GM18520 (cell line): ENCODE measurements around the gene PIGL.
"Not testable (repeated sequence)": the region's sequence is repeated elsewhere in the genome, so short reads cannot be mapped to it uniquely, and the experiment has no call there.

Source experiments
- ATAC-seq: cut with Tn5 transposase; IDR thresholded peaks from one replicate; pipeline ENCODE4 v1.9.1; 2021; ENCODE audit not compliant: unreplicated experiment

PIGL gene

DNA sequence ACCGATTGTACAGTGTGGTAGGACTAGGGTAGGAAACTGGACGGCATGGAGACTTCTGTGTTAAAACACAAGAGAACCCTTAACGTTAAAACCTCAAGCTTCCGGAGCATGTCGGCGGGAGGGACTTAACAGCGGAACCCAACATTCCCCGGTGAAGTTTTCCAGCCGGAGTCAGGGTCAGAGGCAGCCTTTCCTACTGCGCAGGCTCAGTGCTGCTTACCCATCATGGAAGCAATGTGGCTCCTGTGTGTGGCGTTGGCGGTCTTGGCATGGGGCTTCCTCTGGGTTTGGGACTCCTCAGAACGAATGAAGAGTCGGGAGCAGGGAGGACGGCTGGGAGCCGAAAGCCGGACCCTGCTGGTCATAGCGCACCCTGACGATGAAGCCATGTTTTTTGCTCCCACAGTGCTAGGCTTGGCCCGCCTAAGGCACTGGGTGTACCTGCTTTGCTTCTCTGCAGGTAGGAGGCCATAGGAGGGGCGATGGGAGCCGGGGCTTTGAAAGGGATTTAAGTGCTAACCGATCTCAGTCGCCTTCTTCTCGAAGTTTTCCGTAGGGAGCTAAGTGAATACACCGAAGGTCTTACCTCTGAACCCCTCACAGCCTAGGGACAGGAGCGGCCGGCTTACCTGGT, at the start of gene PIGL:
PIGL (plus strand) TSS at position 209 of the 634 bp plus-strand sequence; CDS start at position 226, 17 bp downstream.
- peak; percentile 27 for ATAC-seq

DNA sequence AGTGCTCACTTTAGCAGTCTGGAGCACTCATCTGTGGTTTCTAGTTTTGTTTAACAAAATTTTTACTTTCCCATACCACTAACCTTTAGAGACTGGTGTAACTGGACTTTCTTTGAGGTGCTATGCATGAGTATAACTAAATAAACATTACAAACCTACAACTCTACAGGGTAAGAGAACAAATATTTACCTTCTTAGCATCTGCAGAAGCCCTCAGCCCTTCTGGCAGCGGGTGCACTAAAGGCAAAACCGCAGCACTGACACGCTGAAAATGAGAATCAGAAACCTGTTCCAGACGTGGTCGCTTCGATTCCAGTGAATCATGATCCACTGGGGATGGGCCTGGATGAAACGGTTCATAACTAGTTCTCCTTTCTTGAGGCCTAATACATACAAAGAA, 45.4 kb upstream of the PIGL start:
- ATAC-seq, result no peak

DNA sequence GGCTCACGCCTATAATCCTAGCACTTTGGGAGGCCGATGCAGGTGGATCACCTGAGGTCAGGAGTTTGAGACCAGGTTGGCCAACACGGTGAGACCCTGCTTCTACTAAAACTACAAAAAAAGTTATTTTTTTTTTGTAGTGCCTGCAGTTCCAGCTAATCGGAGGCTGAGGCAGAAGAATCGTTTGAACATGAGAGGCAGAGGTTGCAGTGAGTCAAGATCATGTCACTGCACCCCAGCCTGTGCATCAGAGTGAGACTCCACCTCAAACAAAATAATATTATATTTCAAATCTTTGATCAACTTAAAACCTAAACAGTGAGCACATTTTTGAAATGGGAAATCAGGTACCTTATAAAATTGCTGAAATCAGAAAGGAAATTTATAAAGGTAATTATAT, 38.2 kb upstream of the PIGL start:
- no peak for ATAC-seq

DNA sequence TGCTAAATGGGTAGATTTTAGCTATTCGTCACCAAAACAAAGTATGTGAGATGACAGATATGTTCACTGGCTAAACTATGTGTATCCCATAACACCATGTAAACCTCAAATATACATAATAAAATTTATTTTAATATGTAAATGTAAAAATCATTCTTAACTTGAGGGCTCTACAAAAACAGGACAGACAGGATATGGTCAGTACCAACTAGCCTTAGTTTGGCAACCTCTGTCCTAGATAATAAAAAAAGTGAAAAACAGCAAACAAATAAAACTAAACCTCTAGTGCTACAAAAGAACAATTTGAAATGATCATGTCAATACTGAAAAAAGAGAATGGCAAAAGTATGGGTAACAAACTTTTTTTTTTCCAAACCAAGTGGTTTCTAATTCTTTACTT, 35.4 kb upstream of the PIGL start:
- no peak for ATAC-seq

DNA sequence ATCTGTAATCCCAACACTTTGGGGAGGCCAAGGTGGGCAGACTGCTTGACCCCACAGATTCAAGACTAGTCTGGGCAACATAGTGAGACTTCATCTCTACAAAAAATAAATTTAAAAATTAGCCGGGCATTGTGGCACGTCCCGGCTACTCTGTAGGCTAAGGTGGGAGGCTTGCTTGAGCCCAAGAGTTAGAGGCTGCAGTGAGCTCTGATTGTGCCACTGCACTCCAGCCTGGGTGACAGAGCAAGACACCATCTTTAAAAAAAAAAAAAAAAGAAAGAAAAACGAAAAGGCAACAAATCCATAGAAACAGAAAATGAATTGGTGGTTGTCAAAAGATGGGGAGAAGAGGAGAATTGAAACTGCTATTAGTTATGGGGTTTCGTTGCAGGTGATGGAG, 29.4 kb upstream of the PIGL start:
- ATAC-seq, result no peak

DNA sequence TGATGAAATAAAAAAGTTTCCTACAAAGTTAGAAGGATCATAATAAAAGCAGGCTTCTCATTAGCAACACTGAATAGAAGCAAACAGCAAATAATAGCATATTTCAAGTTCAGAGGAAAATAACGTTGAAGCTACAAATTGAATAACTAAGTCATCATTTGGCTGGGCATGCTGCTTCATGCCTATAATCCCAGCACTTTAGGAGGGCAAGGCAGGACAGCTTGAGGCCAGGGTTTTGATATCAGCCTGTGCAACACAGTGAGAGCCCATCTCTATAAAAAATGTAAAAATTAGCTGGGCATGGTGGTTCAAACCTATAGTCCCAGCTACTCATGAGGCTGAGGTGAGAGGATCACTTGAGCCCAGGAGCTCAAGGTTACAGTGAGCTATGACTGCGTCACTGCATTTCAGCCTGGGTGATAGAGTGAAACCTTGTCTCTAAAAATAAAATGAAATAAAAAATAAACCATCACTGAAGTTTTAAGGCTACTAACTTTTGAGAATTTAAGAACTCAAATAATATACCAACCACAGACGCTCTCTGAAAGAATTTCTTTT, 27.1 kb upstream of the PIGL start:
- ATAC-seq, result no peak

DNA sequence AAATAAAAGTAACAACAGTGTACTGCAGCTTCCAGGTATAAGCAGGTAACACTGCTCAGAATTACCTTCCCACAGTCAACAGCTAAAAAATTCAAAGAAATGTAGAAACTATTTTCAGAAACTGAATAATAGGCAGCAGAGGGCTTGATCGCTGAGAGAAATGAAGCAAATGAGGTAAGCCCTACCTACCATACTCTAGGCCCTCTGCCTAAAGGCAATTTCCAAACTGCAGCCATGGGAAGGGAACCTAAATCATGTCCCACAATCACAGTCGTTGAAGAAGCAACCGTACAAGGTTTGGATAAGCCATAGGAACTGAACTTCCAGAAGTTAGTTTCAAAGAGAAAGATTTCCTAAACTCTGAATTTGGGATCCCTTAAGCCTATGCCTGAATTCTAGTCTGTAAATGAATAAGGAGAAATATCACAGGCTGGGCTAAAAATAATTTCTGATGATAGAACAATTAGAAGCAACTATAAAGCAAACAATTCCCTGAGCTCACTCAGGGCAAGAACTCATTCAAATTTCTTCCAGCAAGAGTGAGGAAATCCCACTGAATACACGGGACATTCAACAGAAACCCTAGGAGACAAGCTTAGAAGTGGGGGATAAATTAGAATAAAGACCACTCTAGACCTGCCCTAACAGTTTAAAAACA, 26.2 kb upstream of the PIGL start:
- ATAC-seq, result no peak

DNA sequence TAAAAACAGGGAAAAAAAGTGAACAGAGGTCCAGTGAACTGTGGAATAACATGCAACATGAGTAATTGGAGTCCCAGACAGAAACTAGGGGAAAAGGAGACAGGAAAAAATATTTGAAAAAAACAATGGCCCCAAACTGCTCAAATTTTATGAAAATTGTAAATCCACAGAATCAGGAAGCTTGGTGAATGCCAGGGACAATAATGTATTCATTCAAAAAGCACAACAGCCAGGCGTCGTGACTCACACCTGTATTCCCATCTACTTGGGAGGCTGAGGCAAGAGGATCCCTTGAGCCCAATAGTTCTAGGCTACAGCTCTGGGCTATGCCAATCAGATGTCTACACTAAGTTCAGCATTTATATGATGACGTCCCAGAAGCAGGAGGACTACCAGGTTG, 25.4 kb upstream of the PIGL start:
- ATAC-seq, result no peak

DNA sequence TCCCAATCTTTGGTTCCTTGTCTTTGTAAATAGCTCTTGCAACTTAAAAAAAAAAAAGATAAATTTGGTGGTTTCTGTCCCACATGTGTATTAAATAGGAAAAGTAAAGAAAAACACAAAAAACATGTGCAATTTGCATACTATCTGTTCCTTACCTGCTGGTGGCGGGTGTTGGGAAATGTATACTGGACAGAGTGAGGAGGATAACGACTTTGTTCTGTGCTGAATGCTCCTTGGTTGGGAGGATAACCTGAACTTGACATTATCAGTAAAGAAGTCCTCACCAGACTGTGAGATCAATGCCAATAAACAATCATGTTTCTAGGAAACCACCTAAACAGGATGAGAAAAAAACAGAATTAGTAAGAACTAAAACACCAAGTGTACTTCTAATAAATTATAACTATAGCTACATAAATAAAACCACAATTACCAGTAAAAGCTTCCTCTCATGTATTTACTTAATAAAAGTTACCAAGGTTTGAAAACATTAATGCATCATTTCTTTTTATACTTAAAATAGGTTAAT, 22.6 kb upstream of the PIGL start:
- not testable (repeated sequence) for ATAC-seq

DNA sequence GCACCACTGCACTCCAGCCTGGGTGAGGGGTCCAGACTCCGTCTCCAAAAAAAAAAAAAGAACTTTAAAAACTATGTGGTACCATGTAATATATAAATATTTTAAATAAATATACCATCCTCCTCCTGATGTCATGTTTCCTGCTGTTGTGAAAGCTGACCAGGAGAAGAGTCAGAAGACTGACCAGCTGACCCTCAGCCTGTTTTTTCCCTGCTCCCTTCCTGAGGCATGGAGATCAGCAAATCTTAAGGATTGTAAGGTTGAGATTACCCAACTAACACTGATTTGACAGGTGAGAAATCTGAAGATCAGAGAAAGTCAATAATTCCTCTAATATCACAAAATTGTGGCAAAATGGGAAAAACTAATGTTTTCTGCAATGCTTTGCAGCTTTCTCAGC, 19.7 kb upstream of the PIGL start:
- no peak for ATAC-seq

DNA sequence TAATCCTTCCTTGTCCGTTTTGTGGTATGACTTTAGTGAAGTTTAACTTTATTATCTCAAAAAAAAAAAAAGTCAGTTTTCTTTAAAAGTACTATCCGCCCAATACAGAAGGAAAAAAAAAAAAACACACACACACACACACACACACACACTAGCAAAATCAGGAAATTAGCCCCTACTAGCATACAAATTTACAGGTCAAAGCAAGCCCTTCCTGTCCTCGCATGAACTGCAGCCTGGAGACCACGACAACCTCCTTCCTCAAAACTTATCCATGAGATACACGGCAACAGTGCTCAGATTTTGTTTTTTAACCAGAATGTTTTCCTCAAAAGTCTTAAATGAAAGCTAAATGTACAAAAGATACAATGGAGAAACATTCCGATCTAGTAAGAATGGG, 17.9 kb upstream of the PIGL start:
- no peak for ATAC-seq

DNA sequence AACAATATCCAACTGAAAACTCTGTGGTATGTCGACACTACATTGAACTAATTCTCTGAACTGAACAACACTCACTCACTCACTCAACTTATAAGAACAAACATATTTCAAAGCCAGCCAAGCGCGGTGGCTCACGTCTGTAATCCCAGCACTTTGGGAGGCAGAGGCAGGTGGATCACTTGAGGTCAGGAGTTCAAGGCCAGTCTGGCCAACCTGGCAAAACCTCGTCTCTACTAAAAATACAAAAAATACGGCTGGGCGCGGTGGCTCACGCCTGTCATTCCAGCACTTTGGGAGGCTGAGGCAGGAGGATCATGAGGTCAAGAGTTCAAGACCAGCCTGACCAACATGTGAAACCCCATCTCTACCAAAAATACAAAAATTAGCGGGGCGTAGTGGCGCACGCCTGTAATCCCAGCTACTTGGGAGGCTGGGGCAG, 15.3 kb upstream of the PIGL start:
- ATAC-seq, result not testable (repeated sequence)

DNA sequence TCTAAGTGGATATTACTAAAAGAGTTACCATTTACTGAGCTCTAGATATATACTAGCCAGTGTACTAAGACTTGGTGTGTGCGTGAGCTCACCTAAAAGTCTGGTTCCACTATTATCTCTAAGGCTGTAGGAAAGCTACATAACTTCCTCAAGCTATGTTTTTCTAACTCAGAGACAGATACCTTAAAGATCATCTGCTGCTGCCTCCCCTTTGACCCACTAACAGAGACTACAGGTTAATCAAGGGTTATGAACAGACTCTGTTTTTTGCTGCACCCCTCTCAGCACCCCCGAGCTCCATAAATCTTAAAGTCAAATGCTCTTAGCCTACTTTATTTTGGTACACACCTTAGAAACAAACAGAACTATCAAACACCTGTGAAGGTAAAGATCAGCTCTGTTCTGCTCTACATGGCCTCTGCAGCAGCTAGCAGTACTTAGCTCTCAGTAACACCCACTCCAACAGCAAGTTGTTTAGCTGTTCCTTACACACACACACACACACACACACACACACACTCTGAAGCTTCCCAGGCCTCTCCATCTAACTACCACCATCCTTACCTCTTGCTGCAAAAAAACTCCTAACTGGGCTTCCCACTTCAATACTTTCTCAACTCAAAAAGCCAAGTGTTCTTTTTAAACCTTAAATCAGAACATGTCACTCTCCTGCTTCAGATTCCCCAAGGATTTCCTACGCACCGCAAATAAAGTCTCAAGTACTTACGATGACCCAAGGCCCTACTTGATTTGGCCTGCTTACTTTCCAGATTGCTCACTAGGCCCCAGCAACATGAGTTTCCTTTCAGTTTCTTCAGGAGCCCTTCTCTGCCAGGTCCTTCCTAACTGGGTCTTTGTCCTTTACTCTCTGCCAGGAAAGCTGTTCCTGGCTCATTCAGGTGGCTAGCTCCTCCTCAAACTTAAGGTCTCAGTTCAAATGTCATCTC, 14.2 kb upstream of the PIGL start:
- ATAC-seq, result not testable (repeated sequence)

DNA sequence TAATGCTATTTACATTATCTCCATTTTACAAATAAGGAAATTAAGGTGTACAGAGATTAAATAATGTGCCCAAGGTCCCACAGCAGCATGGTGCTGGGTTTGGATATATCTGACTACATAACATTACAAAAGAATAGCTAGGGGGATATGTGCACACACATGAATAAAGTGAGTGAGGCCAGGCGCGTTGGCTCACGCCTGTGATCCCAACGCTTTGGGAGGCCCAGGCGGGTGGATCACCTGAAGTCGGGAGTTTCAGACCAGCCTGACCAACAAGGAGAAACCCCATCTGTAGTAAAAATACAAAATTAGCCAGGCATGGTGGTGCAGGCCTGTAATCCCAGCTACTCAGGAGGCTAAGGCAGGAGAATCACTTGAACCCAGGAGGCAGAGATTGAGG, 12.2 kb upstream of the PIGL start:
- not testable (repeated sequence) for ATAC-seq

DNA sequence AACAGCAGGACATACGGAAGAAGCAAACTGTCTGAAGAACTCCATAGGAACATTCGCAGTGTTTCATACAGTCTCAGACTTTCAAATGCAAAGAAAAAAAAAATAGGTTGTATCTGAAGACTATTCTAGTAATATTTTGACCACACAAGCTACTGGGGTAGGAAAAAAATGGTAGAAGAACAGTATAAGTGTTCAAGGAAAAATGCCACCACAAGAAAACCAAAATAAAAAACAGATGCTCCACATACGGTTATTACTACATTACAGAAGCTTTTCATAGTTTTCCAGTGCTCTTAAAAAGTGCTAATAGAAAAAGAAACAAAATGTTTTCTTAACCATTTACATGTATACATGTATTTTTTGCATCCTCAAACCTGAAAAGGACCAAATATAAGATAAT, 5.4 kb upstream of the PIGL start:
- no peak for ATAC-seq

DNA sequence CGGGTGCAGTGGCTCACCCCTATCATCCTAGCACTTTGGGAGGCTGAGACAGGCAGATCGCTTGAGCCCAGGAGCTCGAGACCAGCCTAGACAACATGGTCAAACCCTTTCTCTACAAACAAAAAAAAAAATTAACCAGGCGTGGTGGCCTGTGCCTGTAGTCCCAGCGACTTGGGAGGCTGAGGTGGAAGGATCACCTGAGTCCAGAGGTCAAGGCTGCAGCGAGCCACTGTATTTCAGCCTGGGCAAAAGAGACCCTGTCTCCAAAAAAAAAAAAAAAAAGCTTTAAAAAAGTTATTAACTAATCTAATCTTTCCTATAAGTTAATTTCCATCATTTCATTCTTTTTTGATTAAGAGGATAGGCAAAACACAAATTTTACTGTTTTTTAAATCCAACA, 4.2 kb upstream of the PIGL start:
- ATAC-seq, result no peak

DNA sequence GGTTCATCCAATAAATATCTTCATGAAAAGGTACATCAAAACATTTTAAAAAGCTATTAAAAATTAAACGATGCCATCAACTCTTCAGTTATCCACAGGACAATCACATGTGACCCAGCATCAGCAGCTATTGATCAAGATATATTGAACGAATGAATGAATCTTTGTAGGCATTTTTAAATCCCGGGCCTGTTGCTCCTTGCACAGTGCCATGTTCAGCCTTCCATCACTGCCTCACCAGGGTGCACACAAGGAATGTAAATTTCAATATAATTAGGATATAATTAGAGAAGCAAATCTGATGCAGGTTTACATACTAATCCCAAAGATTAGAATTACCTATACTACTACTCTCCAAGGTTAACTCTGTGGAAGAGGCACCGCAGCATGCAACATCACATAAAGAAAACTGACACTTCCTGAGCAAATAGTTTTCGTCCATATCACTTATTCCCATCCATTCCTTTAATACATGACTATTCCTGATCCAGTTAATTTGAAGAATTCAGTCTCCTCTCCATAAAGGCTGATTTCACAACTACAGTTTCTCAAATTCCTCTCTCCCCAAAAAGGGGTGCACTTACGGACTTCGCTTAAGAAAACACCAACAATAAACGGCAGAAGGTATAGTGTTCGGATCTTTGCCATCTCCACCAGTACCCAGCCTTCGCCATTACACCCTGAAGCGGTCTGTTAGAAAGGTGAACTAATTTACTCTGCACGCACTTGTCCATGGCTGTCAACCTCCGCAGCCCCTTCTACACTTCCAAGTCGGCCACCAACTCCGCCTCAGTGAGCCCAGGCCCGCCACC, 2.6 kb upstream of the PIGL start:
- no peak for ATAC-seq

DNA sequence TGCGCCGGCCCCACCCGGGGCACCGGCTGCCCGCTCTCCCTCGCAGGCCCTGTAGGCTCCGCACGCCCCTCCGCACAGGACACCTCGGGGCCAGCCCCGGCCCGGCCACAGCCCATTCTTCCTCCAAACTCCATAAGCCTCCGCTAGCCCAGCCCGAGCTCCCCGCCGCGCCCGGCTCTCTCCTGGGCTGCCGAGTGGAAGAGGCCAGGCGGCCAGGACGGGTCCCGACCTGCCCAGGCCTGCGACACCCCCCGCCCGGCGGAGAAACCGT, 2.1 kb upstream of the PIGL start:
- peak; percentile 22 for ATAC-seq

DNA sequence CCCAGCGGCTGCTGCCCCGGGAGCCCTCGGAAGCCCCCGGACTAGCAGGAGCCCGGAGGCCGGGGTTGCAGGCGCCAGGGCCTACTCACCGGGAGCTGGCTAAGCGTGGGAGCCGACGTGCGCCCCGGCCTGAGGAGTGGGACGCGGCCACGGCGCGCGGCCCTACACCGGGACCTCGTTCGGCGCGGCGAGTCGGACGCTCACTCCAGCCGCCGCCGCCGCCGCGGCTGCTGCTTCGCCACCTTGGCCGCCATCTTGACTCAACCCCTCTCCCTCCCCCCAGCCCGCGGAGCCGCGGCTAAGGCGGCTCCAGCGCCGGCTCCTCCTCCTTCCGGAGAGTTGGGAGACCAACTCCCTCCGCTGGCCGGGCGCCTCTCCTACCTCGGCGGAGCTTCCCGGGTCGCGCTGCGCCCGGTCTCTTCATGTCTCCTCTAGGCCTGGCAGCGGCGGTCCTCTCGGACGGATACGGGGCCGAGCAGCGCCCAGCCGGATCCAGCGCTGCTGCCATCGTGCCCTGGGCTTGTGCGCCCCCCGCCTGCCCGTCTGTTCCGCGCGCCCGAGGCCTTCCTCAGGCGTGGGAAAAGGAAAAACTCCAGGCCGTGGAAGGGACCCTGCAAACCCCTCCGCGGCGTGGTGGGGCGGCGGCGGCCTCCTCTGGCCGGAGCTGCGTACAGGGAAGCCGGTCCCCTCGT, 1.6 kb upstream of the PIGL start, which contains the start of gene NCOR1:
NCOR1 (minus strand) TSS at position 262 of the 692 bp plus-strand sequence. CDS start 20,965 bp downstream, outside the sequence.
- ATAC-seq, result peak; percentile 67

DNA sequence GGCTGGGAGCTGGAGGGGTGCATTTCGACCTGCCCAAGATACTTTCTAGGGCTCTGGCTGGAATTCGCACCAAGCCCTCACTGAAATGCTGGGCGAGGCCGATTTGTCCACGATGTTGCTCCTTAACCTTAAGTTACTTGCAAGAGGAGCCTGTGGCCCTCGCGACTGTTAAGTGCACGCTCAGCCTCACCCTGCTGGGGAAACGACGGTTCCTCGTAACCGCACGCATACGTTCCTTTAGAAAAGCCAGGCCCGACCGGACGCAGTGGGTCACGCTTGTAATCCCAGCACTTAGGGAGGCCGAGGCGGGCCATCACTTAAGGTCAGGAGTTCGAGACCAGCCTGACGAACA, 1.1 kb upstream of the PIGL start:
- ATAC-seq, result no peak
